Activated naive CD8-positive, alpha-beta T cell treated with anti-CD3 and anti-CD28 coated beads, Interleukin-2, amount 50 U/mL, for 24 hours (primary cell): ENCODE results near the gene ARHGAP23.
A peak's percentile ranks its signal among the peaks of the same experiment; 100 is the strongest.

Source experiments
- ATAC-seq: fragments of 150-1000 bp; cut with Tn5 transposase; one replicate; pipeline ENCODE4 v1.10.0; 2021
- DNase-seq: peaks from one replicate; pipeline ENCODE4 v3.0.0; 2021
- H3K27ac Mint-ChIP-seq: one replicate; pipeline ENCODE4 v1.8.0; 2021; ENCODE audit warnings: mild to moderate bottlenecking, mixed read lengths
- H3K27me3 Mint-ChIP-seq: one replicate; pipeline ENCODE4 v1.8.0; 2021; ENCODE audit warnings: mixed read lengths
- H3K36me3 Mint-ChIP-seq: one replicate; pipeline ENCODE4 v1.8.0; 2021; ENCODE audit warnings: low read depth, mixed read lengths
- H3K4me1 Mint-ChIP-seq: one replicate; pipeline ENCODE4 v1.8.0; 2021; ENCODE audit warnings: mixed read lengths
- H3K4me3 Mint-ChIP-seq: one replicate; pipeline ENCODE4 v1.8.0; 2021; ENCODE audit warnings: mild to moderate bottlenecking, moderate library complexity, mixed read lengths
- H3K9me3 Mint-ChIP-seq: one replicate; pipeline ENCODE4 v1.8.0; 2021; ENCODE audit warnings: mixed read lengths

Gene ARHGAP23

GRCh38 chr17:38557836-38558727 is 129.8 kb downstream of the ARHGAP23 start:
- Mint-ChIP-seq H3K36me3 (no peaks in the 10 kb centered on the region), H3K9me3 (no peaks in the 10 kb centered on the region), H3K27me3 (peaks cover 35% of the 10 kb centered on the region), H3K4me1 (peaks cover 24% of the 10 kb centered on the region), H3K27ac (no peak overlapping the region), H3K4me3 (peak overlapping the region; percentile 79)
- DNase-seq (peak; percentile 92), ATAC-seq (peak; percentile 81)

DNA sequence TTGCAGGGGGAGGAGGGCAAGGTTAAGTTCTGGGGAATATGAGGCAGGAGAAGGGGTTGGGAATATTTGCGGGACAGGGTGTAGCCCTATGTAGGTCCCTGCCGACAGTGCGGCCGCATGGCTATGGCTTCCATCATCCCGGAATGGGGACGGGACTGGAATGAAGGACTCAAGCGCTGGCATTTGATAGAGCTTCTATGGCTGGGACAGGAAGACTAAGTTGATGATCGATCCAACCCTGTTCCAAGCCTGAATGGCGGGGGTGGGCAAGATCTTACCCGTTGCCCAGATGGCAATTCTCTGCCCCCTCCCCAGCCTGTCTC is 130.4 kb downstream of the ARHGAP23 start:
- H3K4me3 Mint-ChIP-seq = peak overlapping the region; percentile 79
- DNase-seq (peak; percentile 26), ATAC-seq (peak; percentile 11)
- H3K9me3 Mint-ChIP-seq = no peaks in the 10 kb centered on the region
- peaks cover 26% of the 10 kb centered on the region for H3K4me1 Mint-ChIP-seq
- H3K27me3 Mint-ChIP-seq = peaks cover 40% of the 10 kb centered on the region
- no peaks in the 10 kb centered on the region for H3K36me3 Mint-ChIP-seq
- H3K27ac Mint-ChIP-seq = no peak overlapping the region

DNA sequence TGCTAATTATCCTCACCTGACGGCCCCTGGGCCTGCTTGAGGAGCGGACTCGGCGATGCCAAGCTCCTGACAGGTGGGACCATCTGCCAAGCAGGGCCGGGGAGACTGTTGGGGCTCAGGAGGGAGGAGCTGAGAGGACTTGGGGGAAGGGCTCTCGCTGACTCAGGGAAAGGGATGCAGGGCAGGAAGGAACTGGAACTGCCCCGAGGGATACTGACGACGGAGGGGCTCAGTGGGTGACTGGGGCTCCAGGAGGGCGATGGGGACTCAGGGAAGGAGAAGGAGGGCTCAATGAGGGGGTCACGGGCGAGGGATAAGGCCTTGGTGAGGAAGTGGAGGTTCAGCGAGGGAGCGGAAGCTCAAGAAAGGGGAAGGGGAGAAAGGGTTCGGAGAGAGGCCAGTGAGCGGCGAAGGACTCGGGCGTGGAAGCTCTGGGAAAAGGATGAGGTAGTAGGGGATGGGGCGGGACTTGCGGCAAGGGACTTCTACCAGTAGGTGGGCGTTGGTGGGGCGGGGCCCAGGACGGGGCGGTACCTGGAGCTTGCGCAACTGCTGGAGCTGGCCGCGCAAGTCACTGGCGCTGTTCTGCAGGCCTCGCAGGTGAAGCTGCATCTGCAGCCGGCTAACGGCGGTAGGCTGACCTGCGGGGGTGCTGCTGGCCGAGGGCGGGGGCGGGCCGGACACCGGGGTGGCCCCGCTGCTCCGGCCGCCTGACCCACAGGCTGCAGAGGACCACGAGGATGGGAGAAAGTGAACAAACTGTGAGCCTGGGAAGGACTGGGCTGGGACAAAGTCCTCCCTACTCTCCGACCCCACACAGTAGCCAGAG is 131.0 kb downstream of the ARHGAP23 start:
- H3K27me3 Mint-ChIP-seq = peaks cover 45% of the 10 kb centered on the region

GRCh38 chr17:38559880-38560230 is 131.6 kb downstream of the ARHGAP23 start:
- no peaks in the 10 kb centered on the region for H3K9me3 Mint-ChIP-seq
- no peak overlapping the region for H3K27ac Mint-ChIP-seq
- peaks cover 46% of the 10 kb centered on the region for H3K27me3 Mint-ChIP-seq
- ATAC-seq (no peak), DNase-seq (no peak)
- no peaks in the 10 kb centered on the region for H3K36me3 Mint-ChIP-seq
- no peak overlapping the region for H3K4me3 Mint-ChIP-seq
- peaks cover 29% of the 10 kb centered on the region for H3K4me1 Mint-ChIP-seq

More for the DNA sequence above, 131.0 kb downstream of the ARHGAP23 start:
- Mint-ChIP-seq H3K4me1 (peaks cover 27% of the 10 kb centered on the region), H3K36me3 (no peaks in the 10 kb centered on the region), H3K27ac (no peak overlapping the region), H3K9me3 (no peaks in the 10 kb centered on the region), H3K4me3 (peak overlapping the region; percentile 79)
- ATAC-seq (peak; percentile 72), DNase-seq (peak; percentile 90)

DNA sequence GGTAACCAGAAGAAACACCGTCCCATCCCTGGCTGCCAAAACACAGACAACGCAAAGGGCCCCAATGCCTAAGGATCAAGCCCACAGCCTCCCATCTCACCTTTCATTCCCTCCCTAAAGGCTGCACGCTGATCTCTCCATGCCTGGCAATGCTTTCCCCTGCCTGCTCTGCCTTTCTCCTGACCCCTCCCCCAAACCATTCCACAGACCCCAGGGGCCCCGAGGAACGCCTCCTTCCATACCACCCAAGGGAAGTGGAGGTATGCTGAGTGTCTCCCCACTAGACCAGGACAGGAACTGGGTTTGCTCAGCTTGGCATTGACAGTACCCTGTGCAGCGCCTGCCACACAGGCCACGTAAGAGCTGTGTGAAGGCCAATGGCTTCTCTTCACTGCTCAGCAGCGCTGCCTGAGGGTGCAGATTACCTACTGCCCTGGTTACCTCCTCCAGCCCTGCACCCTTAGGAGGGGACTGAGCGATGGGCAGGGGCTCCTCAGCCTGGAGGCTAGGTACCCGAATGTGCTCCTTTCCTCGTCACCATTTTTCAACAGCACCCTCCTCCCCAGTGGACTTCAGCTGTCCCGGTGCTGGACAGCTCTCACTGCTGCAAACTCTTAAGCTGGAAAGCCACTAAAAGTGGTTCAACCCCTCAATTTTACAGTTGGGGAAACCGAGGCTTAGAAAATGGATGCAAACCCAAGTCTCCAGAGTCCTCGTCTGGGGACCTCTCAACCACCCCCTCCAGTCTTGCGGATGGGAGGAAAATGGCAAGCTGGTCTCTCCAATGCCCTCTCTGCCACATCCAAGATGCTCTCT is 132.4 kb downstream of the ARHGAP23 start:
- Mint-ChIP-seq H3K9me3 (no peaks in the 10 kb centered on the region), H3K4me3 (no peak overlapping the region), H3K36me3 (no peaks in the 10 kb centered on the region), H3K27me3 (peaks cover 54% of the 10 kb centered on the region), H3K27ac (no peak overlapping the region), H3K4me1 (peaks cover 29% of the 10 kb centered on the region)
- DNase-seq = no peak
- ATAC-seq = no peak

GRCh38 chr17:38561416-38562214 is 133.4 kb downstream of the ARHGAP23 start:
- no peak for DNase-seq
- Mint-ChIP-seq H3K27me3 (peaks cover 60% of the 10 kb centered on the region), H3K36me3 (no peaks in the 10 kb centered on the region), H3K9me3 (no peaks in the 10 kb centered on the region), H3K4me1 (peaks cover 29% of the 10 kb centered on the region), H3K4me3 (no peak overlapping the region), H3K27ac (no peak overlapping the region)
- no peak for ATAC-seq
